Measurements from ENCODE around the gene MLANA. TPM values are rescaled to one million over a fixed set of nuclear protein-coding genes. Genes with fewer than 3 reads are reported as not detected.

MLANA gene
- total RNA-seq, 2 experiments from 2014 or later: not detected

- no peak overlapping the region for H3K27ac Mint-ChIP-seq
- ATAC-seq (no peak), DNase-seq (no peak)
- H3K36me3 Mint-ChIP-seq: no peaks in the 10 kb centered on the region
- H3K9me3 Mint-ChIP-seq (ENCODE audit: low read depth): no peaks in the 10 kb centered on the region
- H3K4me3 Mint-ChIP-seq: no peak overlapping the region
- H3K27me3 Mint-ChIP-seq: no peaks in the 10 kb centered on the region
- CTCF ChIA-PET: interaction anchor here (1.0 to 1.2 kb wide), 2 partner anchors 67 to 71 kb away, joined by 3 read pairs; no protein-coding TSS in a partner anchor
- H3K4me1 Mint-ChIP-seq: peaks cover 1% of the 10 kb centered on the region
Measured at GRCh38 chr9:5957166-5957565, 66.5 kb downstream of the MLANA start.

GRCh38 chr9:5958273-5958672, 67.6 kb downstream of the MLANA start:
- Mint-ChIP-seq H3K4me3 (no peak overlapping the region), H3K9me3 (ENCODE audit: low read depth) (no peaks in the 10 kb centered on the region), H3K4me1 (no peaks in the 10 kb centered on the region), H3K27me3 (no peaks in the 10 kb centered on the region), H3K36me3 (no peaks in the 10 kb centered on the region), H3K27ac (no peak overlapping the region)
- CTCF ChIA-PET: no interaction called here
- DNase-seq (no peak), ATAC-seq (no peak)

Other genes starting within 250 kb of the MLANA start
- 10 to 100 TPM; 25.0 to 32.3 TPM for gene ERMP1, start 57.8 kb upstream of the MLANA start, total RNA-seq
- gene RANBP6, start 124.7 kb downstream of the MLANA start, total RNA-seq: 10 to 100 TPM; 18.8 to 24.0 TPM

All from activated CD8-positive, alpha-beta memory T cell treated with anti-CD3 and anti-CD28 coated beads, Interleukin-2, amount 10 ng/mL, durations not matched to agents 7 days and 5 days (primary cell).